ENCODE measurements around the gene RPL9. TPM values are rescaled to one million over a fixed set of nuclear protein-coding genes. Genes with fewer than 3 reads are reported as not detected.
"Not testable (repeated sequence)": the region's sequence is repeated elsewhere in the genome, so short reads cannot be mapped to it uniquely, and the experiment has no call there.

The RPL9 gene
- total RNA-seq, 1 donor from 2014 or later, result 1,562 TPM

DNA sequence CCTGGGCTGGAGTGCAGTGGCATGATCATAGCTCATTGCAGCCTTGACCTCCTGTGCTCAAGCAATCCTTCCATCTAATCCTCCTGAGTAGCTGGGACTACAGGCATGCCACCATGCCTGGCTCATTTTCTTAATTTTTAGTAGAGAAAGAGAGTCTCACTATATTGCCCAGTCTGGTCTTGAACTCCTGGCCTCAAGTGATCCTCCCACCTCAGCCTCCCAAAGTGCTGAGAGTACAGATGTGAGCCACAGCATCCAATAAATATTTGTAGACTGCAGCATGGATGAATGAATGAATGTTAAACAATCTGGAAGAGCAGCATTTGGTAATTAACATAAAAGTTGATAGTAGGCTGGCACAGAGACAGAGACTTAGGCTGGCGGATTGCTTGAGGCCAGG, 32.0 kb downstream of the RPL9 start:
- TF ChIP-seq, protein P1, sequence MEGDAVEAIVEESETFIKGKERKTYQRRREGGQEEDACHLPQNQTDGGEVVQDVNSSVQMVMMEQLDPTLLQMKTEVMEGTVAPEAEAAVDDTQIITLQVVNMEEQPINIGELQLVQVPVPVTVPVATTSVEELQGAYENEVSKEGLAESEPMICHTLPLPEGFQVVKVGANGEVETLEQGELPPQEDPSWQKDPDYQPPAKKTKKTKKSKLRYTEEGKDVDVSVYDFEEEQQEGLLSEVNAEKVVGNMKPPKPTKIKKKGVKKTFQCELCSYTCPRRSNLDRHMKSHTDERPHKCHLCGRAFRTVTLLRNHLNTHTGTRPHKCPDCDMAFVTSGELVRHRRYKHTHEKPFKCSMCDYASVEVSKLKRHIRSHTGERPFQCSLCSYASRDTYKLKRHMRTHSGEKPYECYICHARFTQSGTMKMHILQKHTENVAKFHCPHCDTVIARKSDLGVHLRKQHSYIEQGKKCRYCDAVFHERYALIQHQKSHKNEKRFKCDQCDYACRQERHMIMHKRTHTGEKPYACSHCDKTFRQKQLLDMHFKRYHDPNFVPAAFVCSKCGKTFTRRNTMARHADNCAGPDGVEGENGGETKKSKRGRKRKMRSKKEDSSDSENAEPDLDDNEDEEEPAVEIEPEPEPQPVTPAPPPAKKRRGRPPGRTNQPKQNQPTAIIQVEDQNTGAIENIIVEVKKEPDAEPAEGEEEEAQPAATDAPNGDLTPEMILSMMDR (IDR thresholded peaks at IDR 0.05; ENCODE audit: unreplicated experiment), result no peak
- H3K27ac Mint-ChIP-seq (ENCODE audit: unreplicated experiment), result no peak overlapping the region
- no peak overlapping the region for H3K4me3 Mint-ChIP-seq (ENCODE audit: unreplicated experiment)
- H3K4me1 Mint-ChIP-seq (ENCODE audit: unreplicated experiment), result no peaks in the 10 kb centered on the region
- no peaks in the 10 kb centered on the region for H3K36me3 Mint-ChIP-seq (ENCODE audit: low read depth, unreplicated experiment)
- no peak for DNase-seq (ENCODE audit: low spot score)
- H3K9me3 Mint-ChIP-seq (ENCODE audit: unreplicated experiment), result no peaks in the 10 kb centered on the region
- no peaks in the 10 kb centered on the region for H3K27me3 Mint-ChIP-seq (ENCODE audit: unreplicated experiment)

DNA sequence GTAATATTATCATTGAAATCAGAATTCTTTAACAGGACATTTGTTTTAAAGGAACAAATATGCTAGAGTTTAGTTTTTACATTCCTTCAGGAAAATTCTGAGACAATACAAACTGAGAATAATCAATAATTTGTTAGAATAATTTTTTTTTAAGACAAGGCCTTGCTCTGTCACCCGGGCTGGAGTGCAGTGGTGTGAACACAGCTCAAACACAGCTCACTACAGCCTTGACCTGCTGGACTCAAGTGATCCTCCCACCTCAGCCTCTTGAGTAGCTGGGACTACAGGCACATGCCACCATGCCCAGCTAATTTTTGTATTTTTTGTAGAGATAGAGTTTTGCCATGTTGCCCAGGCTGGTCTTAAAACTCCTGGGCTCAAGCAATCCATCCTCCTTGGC, 33.4 kb downstream of the RPL9 start:
- not testable (repeated sequence) for H3K4me1 Mint-ChIP-seq (ENCODE audit: unreplicated experiment); DNase-seq (ENCODE audit: low spot score); H3K27me3 Mint-ChIP-seq (ENCODE audit: unreplicated experiment); H3K9me3 Mint-ChIP-seq (ENCODE audit: unreplicated experiment); H3K4me3 Mint-ChIP-seq (ENCODE audit: unreplicated experiment); H3K36me3 Mint-ChIP-seq (ENCODE audit: low read depth, unreplicated experiment); H3K27ac Mint-ChIP-seq (ENCODE audit: unreplicated experiment)

DNA sequence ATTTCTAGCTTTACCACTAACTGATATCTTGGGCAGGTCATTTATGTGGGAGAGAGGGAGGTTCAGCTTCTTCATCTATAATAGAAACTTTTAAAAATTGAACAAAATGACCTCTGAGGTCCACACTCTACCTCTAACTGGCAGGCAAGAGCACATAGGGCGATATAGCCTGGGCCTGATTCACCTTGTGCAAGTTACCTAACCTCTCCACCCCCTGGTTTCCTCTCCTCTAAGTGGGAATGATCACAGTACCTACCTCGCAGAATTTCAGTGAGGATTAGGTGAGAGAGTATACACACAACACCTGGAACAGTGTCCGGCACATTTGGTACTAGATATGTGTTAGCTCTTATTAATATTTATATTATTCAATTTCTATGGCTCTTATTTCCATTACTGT, 36.5 kb downstream of the RPL9 start:
- no peaks in the 10 kb centered on the region for H3K27me3 Mint-ChIP-seq (ENCODE audit: unreplicated experiment)
- no peaks in the 10 kb centered on the region for H3K36me3 Mint-ChIP-seq (ENCODE audit: low read depth, unreplicated experiment)
- H3K27ac Mint-ChIP-seq (ENCODE audit: unreplicated experiment), result no peak overlapping the region
- DNase-seq (ENCODE audit: low spot score), result no peak
- TF ChIP-seq, protein P1 (IDR thresholded peaks at IDR 0.05; ENCODE audit: unreplicated experiment), result no peak
- H3K4me3 Mint-ChIP-seq (ENCODE audit: unreplicated experiment), result no peak overlapping the region
- no peaks in the 10 kb centered on the region for H3K4me1 Mint-ChIP-seq (ENCODE audit: unreplicated experiment)
- H3K9me3 Mint-ChIP-seq (ENCODE audit: unreplicated experiment), result no peaks in the 10 kb centered on the region

DNA sequence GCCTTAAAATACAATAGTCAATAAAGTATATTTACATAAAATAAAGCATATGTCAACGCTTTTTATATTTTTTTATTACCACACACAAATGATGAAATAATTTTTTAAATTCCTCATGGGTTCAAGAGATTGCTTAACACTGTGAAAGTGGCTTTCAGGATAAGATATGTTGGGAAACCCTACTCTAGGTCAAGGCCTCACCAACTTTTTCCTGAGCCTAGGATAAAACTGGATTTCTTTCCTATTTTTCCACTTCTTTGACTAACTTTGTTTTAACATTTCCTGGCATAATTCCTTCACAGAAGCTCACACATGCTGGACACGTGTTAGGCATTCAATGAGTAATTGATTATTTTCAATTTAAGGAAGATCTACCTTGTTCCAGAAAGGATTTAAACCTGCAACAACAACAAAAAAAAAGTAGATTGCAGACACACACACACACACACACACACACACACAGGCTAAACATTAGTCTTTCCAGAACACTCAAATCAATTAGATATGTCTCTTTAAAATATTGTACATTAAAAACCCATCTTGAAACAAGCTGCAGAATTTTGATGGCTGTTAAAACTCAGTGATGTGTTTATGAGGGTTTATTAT, 42.9 kb downstream of the RPL9 start:
- no peak for DNase-seq (ENCODE audit: low spot score)
- Mint-ChIP-seq H3K27me3 (ENCODE audit: unreplicated experiment) (no peaks in the 10 kb centered on the region), H3K4me1 (ENCODE audit: unreplicated experiment) (no peaks in the 10 kb centered on the region), H3K4me3 (ENCODE audit: unreplicated experiment) (no peak overlapping the region), H3K9me3 (ENCODE audit: unreplicated experiment) (no peaks in the 10 kb centered on the region), H3K36me3 (ENCODE audit: low read depth, unreplicated experiment) (no peaks in the 10 kb centered on the region), H3K27ac (ENCODE audit: unreplicated experiment) (no peak overlapping the region)
- TF ChIP-seq, protein P1 (IDR thresholded peaks at IDR 0.05; ENCODE audit: unreplicated experiment), result no peak

DNA sequence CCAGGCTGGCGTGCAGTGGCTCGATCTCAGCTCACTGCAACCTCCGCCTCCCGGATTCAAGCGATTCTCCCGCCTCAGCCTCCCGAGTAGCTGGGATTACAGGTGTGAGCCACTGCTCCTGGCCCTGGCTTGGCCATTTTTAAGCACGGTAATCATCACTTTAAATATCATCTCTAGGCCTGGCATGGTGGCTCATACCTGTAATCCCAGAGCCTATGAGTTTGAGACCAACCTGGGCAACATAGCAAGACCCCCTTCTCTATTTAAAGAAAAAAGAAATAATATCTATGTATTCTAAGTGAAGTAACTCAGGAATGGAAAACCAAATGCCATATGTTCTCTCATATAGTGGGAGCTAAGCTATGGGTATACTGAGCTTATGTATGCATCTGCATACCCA, 47.2 kb downstream of the RPL9 start:
- H3K27me3 Mint-ChIP-seq (ENCODE audit: unreplicated experiment); H3K27ac Mint-ChIP-seq (ENCODE audit: unreplicated experiment); H3K9me3 Mint-ChIP-seq (ENCODE audit: unreplicated experiment); H3K4me3 Mint-ChIP-seq (ENCODE audit: unreplicated experiment); H3K4me1 Mint-ChIP-seq (ENCODE audit: unreplicated experiment); DNase-seq (ENCODE audit: low spot score); H3K36me3 Mint-ChIP-seq (ENCODE audit: low read depth, unreplicated experiment): not testable (repeated sequence)

DNA sequence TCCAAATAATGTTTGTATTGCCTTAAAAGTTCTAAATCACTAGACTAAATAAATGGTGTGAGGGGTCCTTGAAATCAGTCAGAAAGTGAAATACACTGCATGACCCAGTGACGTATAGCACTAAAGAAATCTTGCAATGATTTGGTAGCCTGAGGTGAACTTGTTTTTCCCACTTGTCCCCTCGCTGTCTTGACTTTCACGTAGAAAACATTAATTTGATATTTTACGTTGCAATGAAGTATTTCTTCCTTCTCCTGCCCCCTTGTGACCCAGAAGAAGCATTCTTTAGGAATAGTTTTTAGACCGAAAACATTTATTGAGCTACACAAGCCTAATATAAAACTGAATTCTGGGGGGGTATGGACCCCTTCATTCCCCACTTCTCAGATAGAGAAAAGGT, 48.3 kb downstream of the RPL9 start:
- Mint-ChIP-seq H3K4me3 (ENCODE audit: unreplicated experiment) (no peak overlapping the region), H3K27ac (ENCODE audit: unreplicated experiment) (no peak overlapping the region), H3K4me1 (ENCODE audit: unreplicated experiment) (no peaks in the 10 kb centered on the region), H3K27me3 (ENCODE audit: unreplicated experiment) (no peaks in the 10 kb centered on the region), H3K36me3 (ENCODE audit: low read depth, unreplicated experiment) (no peaks in the 10 kb centered on the region), H3K9me3 (ENCODE audit: unreplicated experiment) (no peaks in the 10 kb centered on the region)
- TF ChIP-seq, protein P1 (IDR thresholded peaks at IDR 0.05; ENCODE audit: unreplicated experiment), result no peak
- DNase-seq (ENCODE audit: low spot score), result no peak
